Measurements from ENCODE around the gene WDR35.

The WDR35 gene

DNA sequence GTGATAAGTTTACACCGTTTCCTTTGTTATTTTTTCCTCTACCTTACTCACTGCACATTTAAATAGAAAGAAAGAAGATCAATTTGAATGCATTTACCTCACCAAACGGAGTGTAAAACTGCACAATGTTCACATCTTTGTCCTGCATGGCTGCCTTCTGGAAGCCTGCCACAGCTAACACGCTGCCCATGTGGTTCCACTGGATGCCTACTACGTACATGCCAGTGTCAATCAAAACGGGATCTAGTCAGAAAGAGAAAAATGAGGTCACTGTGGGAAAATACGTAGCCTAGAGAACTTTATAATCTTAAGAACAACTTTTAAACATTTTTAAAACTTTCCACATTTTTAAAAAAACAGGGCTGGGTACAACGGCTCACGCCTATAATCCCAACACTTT lies 16.4 kb downstream of the WDR35 start:
- TF ChIP-seq, protein P1, sequence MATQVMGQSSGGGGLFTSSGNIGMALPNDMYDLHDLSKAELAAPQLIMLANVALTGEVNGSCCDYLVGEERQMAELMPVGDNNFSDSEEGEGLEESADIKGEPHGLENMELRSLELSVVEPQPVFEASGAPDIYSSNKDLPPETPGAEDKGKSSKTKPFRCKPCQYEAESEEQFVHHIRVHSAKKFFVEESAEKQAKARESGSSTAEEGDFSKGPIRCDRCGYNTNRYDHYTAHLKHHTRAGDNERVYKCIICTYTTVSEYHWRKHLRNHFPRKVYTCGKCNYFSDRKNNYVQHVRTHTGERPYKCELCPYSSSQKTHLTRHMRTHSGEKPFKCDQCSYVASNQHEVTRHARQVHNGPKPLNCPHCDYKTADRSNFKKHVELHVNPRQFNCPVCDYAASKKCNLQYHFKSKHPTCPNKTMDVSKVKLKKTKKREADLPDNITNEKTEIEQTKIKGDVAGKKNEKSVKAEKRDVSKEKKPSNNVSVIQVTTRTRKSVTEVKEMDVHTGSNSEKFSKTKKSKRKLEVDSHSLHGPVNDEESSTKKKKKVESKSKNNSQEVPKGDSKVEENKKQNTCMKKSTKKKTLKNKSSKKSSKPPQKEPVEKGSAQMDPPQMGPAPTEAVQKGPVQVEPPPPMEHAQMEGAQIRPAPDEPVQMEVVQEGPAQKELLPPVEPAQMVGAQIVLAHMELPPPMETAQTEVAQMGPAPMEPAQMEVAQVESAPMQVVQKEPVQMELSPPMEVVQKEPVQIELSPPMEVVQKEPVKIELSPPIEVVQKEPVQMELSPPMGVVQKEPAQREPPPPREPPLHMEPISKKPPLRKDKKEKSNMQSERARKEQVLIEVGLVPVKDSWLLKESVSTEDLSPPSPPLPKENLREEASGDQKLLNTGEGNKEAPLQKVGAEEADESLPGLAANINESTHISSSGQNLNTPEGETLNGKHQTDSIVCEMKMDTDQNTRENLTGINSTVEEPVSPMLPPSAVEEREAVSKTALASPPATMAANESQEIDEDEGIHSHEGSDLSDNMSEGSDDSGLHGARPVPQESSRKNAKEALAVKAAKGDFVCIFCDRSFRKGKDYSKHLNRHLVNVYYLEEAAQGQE (IDR thresholded peaks at IDR 0.05; ENCODE audit: low read depth) = no peak
- TF ChIP-seq USF1 (IDR thresholded peaks at IDR 0.05) (0 out of 2 replicates have a peak, but pooled peaks have one; percentile 17), NFIC (IDR thresholded peaks at IDR 0.05) (peak; percentile 15; the same call in 1 of the 2 replicates)

- TF ChIP-seq TAF1 (IDR thresholded peaks at IDR 0.05; ENCODE audit: low read depth) (no peak), YY1 (IDR thresholded peaks at IDR 0.05; ENCODE audit: low read depth) (no peak), NFIC (IDR thresholded peaks at IDR 0.05) (no peak), ZBTB7A (IDR thresholded peaks at IDR 0.05; ENCODE audit: low read depth) (no peak), CEBPB (IDR thresholded peaks at IDR 0.05) (no peak), EP300 (IDR thresholded peaks at IDR 0.05; ENCODE audit: borderline replicate concordance) (no peak), EGR1 (IDR thresholded peaks at IDR 0.05) (no peak), FOXM1 (IDR thresholded peaks at IDR 0.05; ENCODE audit: borderline replicate concordance, low read depth) (no peak), RAD21 (IDR thresholded peaks at IDR 0.05; ENCODE audit: low read depth) (no peak), CREB1 (IDR thresholded peaks at IDR 0.05; ENCODE audit: low read depth) (no peak), TCF12 (IDR thresholded peaks at IDR 0.05; ENCODE audit: low read depth) (no peak), TEAD4 (IDR thresholded peaks at IDR 0.05) (no peak), USF1 (IDR thresholded peaks at IDR 0.05) (no peak)
- TF ChIP-seq, protein P2, sequence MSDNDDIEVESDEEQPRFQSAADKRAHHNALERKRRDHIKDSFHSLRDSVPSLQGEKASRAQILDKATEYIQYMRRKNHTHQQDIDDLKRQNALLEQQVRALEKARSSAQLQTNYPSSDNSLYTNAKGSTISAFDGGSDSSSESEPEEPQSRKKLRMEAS (IDR thresholded peaks at IDR 0.05) = no peak
- TF ChIP-seq, protein P1 (IDR thresholded peaks at IDR 0.05; ENCODE audit: low read depth) = no peak
Measured at GRCh38 chr2:19971691-19972090, 18.2 kb downstream of the WDR35 start.

- TF ChIP-seq NFIC (IDR thresholded peaks at IDR 0.05) = no peak
Measured at GRCh38 chr2:19963386-19963785, 26.5 kb downstream of the WDR35 start.

DNA sequence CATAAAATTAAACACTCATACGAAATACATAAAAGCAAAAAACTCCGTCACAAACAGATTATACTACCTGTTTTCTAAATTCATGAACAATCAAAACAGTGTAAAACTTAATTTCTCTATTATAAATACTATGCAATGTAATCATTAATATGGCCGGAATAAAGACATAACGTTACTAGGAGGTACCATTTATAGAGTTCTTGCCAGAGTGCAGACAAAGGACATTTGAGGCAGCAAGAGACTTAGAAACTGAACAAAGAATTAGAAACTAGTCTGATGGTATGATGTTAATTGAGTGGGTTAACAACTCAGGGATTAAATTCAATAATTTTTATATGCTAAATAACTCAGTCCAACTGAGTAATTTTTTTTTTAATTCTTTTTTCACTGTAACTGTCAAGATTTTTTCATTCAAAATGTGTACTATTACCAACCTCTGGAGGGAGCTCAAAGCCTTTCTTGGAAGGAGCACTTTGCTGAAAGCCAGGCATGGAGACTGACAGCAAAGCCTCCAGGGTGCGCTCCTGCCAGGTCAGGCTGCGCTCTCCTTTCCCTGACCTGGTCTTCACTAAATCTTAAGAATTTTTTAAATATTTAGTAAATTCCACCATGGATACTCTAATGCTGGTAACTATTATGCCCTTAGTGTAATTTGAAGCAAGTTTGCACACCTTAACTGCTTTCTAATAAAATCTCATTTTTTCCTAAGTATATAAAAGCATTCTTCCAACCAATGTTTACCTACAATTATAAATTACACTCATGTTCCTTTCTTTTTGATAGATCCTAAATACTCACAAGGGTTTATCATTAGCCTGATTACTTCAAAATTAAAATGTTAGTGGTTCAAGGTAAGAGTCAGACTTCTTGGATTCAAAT lies 34.1 kb downstream of the WDR35 start:
- TF ChIP-seq, protein P2 (IDR thresholded peaks at IDR 0.05) = no peak
- peak; percentile 86 for TF ChIP-seq RAD21 (IDR thresholded peaks at IDR 0.05; ENCODE audit: low read depth)

DNA sequence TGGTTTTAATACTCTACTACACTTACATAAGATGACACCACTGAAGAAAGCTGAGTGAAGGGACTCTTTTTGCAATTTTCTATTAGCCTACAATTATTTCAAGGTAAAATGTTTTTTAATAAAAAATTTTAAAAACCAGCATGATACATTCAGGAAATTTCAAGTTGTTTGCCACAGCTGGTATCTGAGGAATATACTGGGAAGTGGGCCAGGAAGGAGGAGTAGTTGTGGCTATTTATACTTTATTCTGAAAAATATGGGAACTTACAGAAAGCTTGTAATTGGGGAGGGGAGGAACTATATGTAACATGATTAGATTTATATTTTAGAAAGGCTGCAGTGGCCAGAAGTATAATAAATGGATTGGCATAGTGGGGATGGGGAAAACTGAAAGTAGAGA lies 40.8 kb downstream of the WDR35 start:
- no peak for TF ChIP-seq RAD21 (IDR thresholded peaks at IDR 0.05; ENCODE audit: low read depth)
- no peak for TF ChIP-seq YY1 (IDR thresholded peaks at IDR 0.05; ENCODE audit: low read depth)
- TF ChIP-seq TAF1 (IDR thresholded peaks at IDR 0.05; ENCODE audit: low read depth) = no peak
- no peak for TF ChIP-seq CREB1 (IDR thresholded peaks at IDR 0.05; ENCODE audit: low read depth)
- TF ChIP-seq NFIC (IDR thresholded peaks at IDR 0.05) = no peak
- TF ChIP-seq, protein P1 (IDR thresholded peaks at IDR 0.05; ENCODE audit: low read depth) = no peak
- TF ChIP-seq EP300 (IDR thresholded peaks at IDR 0.05; ENCODE audit: borderline replicate concordance) = no peak
- TF ChIP-seq CEBPB (IDR thresholded peaks at IDR 0.05) = no peak
- TF ChIP-seq USF1 (IDR thresholded peaks at IDR 0.05) = no peak
- TF ChIP-seq EGR1 (IDR thresholded peaks at IDR 0.05) = no peak
- no peak for TF ChIP-seq TCF12 (IDR thresholded peaks at IDR 0.05; ENCODE audit: low read depth)
- no peak for TF ChIP-seq ZBTB7A (IDR thresholded peaks at IDR 0.05; ENCODE audit: low read depth)
- TF ChIP-seq, protein P2 (IDR thresholded peaks at IDR 0.05) = no peak

Data from Ishikawa (cell line).